ENCODE measurements around the gene QDPR. TPM values are rescaled to one million over a fixed set of nuclear protein-coding genes. Genes with fewer than 3 reads are reported as not detected.
"Not testable (repeated sequence)": the region's sequence is repeated elsewhere in the genome, so short reads cannot be mapped to it uniquely, and the experiment has no call there.

QDPR gene
- total and polyA plus RNA-seq, 10 of the 15 experiments (the other 5 are each of a cell fraction or from before 2014, with no cell fraction given), result 3.0 to 27.7 (median 11.8) TPM

DNA sequence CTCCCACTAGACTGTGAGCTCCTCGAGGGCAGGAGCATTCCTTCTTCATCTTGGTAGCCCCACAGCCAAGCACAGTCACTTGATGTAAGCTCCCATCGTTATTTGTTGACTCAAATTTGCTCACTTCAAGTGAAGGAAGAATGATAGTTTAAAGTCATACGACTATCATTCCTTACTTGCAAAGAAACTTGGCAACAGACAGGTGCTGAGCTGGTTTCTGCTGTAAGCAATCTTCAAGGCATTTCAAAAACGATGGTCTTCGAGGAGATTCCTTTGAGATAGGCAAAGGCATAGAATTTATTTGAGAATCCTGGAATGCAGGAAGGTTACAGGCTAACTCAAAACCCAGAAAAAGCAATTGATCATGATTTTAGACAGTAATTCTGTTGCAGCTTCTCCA lies 64.8 kb downstream of the QDPR start:
- H3K27ac ChIP-seq (ENCODE audit: control insufficient read depth, insufficient read depth), result no peak overlapping the region
- no peak overlapping the region for H3K4me2 ChIP-seq (ENCODE audit: control insufficient read depth, insufficient read depth)
- no peaks in the 10 kb centered on the region for H3K4me1 ChIP-seq (ENCODE audit: control insufficient read depth, insufficient read depth, low read length)
- no peak overlapping the region for H3K9ac ChIP-seq (ENCODE audit: control insufficient read depth, insufficient read depth, low read length)
- no peaks in the 10 kb centered on the region for H4K20me1 ChIP-seq (ENCODE audit: control insufficient read depth, insufficient read depth)
- POLR2A ChIA-PET, result no interaction called here
- no peak overlapping the region for H3K4me3 ChIP-seq
- no TSS peak for BruUV-seq (replicated peaks)
- H3K36me3 ChIP-seq (ENCODE audit: control insufficient read depth in 2 of 2, insufficient read depth in 2 of 2, low read length in 1 of 2), result no peaks in the 10 kb centered on the region
- FAIRE-seq (no peak), DNase-seq (ENCODE audit: low read depth, low spot score) (no peak), ATAC-seq (no peak)
- SMC1A ChIA-PET (ENCODE audit: uncharacterized antibody, unreplicated experiment), result interaction anchor here (0.6 to 4.1 kb wide), 22 partner anchors 11 to 530 kb away, joined by 3 to 63 read pairs (median 6); no protein-coding TSS in a partner anchor
- H3K79me2 ChIP-seq (ENCODE audit: control insufficient read depth, insufficient read depth, low read length), result no peaks in the 10 kb centered on the region
- RAD21 ChIA-PET (ENCODE audit: unreplicated experiment), result interaction anchor here (0.6 to 3.2 kb wide), 24 partner anchors 10 to 881 kb away, joined by 3 to 50 read pairs (median 4); no protein-coding TSS in a partner anchor
- 0% methylated on average over 5 of the region's 5 CpGs for WGBS (ENCODE audit: insufficient coverage, insufficient replicate concordance, low lambda C conversion rate, missing lambda C conversion rate)
- H2AFZ ChIP-seq (ENCODE audit: control insufficient read depth, low read depth, low read length), result no peak overlapping the region
- H3K9me3 ChIP-seq (replicated peaks; ENCODE audit: control insufficient read depth, insufficient read depth, low read length), result no peaks in the 10 kb centered on the region
- H3K27me3 ChIP-seq (replicated peaks in 1 of 2; ENCODE audit: control insufficient read depth in 2 of 2, insufficient read depth in 2 of 2, low read length in 1 of 2), result no peaks in the 10 kb centered on the region
- TF ChIP-seq MYB (IDR thresholded peaks at IDR 0.05; ENCODE audit: borderline replicate concordance, low read depth, low read length), result no peak
- no peak for TF ChIP-seq SMC3 (IDR thresholded peaks at IDR 0.05; ENCODE audit: borderline replicate concordance, low read length)
- TF ChIP-seq TBL1XR1 (IDR thresholded peaks at IDR 0.05; ENCODE audit: low read depth, low read length), result no peak
- no peak for TF ChIP-seq NRF1 (conservative IDR thresholded peaks at IDR 0.05; ENCODE audit: low read depth, low read length)
- no peak for TF ChIP-seq ATF7 (IDR thresholded peaks at IDR 0.05; ENCODE audit: low read depth)
- no peak for TF ChIP-seq IRF4 (IDR thresholded peaks at IDR 0.05; ENCODE audit: low read depth, low read length)
- TF ChIP-seq PKNOX1 (IDR thresholded peaks at IDR 0.05), result no peak
- TF ChIP-seq KAT2A (conservative IDR thresholded peaks at IDR 0.05; ENCODE audit: control insufficient read depth, low read depth, low read length), result no peak
- no peak for TF ChIP-seq SMAD1 (IDR thresholded peaks at IDR 0.05; ENCODE audit: low read depth, partially characterized antibody)
- no peak for TF ChIP-seq BCL11A (IDR thresholded peaks at IDR 0.05; ENCODE audit: low read depth, low read length)
- TF ChIP-seq POLR2AphosphoS2 (IDR thresholded peaks at IDR 0.05; ENCODE audit: low read depth, low read length), result no peak
- no peak for TF ChIP-seq POLR2AphosphoS5 (IDR thresholded peaks at IDR 0.05; ENCODE audit: low read length)
- TF ChIP-seq SMAD5 (IDR thresholded peaks at IDR 0.05; ENCODE audit: low read depth), result no peak
- TF ChIP-seq RAD51 (IDR thresholded peaks at IDR 0.05), result no peak
- intact Hi-C loops (cut with micrococcal nuclease; ENCODE audit: unreplicated experiment) (loop anchor here (1.0 to 10.0 kb wide), 5 partner anchors 100 to 1162 kb away; no protein-coding TSS in a partner anchor), in situ Hi-C loops (cut with MboI) (no loop called here)
- CTCF ChIA-PET, result interaction anchor here (1.0 to 5.6 kb wide), 29 partner anchors 10 to 651 kb away, joined by 3 to 86 read pairs (median 8); no protein-coding TSS in a partner anchor

DNA sequence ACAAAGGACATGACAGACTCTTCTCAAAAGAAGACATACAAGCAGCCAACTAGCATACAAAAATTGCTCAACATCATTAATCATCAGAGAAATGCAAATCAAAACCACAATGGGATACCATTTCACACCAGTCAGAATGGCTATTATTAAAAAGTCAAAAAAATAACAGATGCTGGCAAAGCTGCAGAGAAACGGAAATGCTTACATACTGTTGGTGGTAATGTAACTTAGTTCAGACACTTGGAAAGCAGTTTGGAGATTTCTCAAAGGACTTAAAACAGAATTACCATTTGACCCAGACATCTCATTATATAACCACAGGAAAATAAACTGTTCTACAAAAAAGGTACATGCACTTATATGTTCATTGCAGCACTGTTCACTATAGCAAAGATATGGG lies 69.4 kb downstream of the QDPR start:
- RAD21 ChIA-PET (ENCODE audit: unreplicated experiment); SMC1A ChIA-PET (ENCODE audit: uncharacterized antibody, unreplicated experiment): not testable (repeated sequence)

More for the DNA sequence above, 69.4 kb downstream of the QDPR start:
- H3K9ac ChIP-seq (ENCODE audit: control insufficient read depth, insufficient read depth, low read length); in situ Hi-C loops (cut with MboI); H3K4me1 ChIP-seq (ENCODE audit: control insufficient read depth, insufficient read depth, low read length); H3K27me3 ChIP-seq (replicated peaks in 1 of 2; ENCODE audit: control insufficient read depth in 2 of 2, insufficient read depth in 2 of 2, low read length in 1 of 2); H4K20me1 ChIP-seq (ENCODE audit: control insufficient read depth, insufficient read depth); BruUV-seq (replicated peaks); H3K36me3 ChIP-seq (ENCODE audit: control insufficient read depth in 2 of 2, insufficient read depth in 2 of 2, low read length in 1 of 2); H3K4me3 ChIP-seq; H3K9me3 ChIP-seq (replicated peaks; ENCODE audit: control insufficient read depth, insufficient read depth, low read length); H2AFZ ChIP-seq (ENCODE audit: control insufficient read depth, low read depth, low read length); H3K79me2 ChIP-seq (ENCODE audit: control insufficient read depth, insufficient read depth, low read length); H3K27ac ChIP-seq (ENCODE audit: control insufficient read depth, insufficient read depth); ATAC-seq; CTCF ChIA-PET; DNase-seq (ENCODE audit: low read depth, low spot score); H3K4me2 ChIP-seq (ENCODE audit: control insufficient read depth, insufficient read depth); FAIRE-seq: not testable (repeated sequence)
- WGBS (ENCODE audit: insufficient coverage, insufficient replicate concordance, low lambda C conversion rate, missing lambda C conversion rate), result 0% methylated on average over 1 of the region's 1 CpG
- intact Hi-C loops (cut with micrococcal nuclease; ENCODE audit: unreplicated experiment), result loop anchor here (10.0 kb wide), 1 partner anchor 1158 kb away; no protein-coding TSS in a partner anchor
- POLR2A ChIA-PET, result interaction anchor here (0.6 to 0.7 kb wide), 2 partner anchors 97 to 1192 kb away, joined by 4 read pairs; no protein-coding TSS in a partner anchor
